Fibroblast of lung (primary cell): ENCODE results near the gene ZNF614. TPM values are rescaled to one million over a fixed set of nuclear protein-coding genes. Genes with fewer than 3 reads are reported as not detected.
"Not testable (repeated sequence)": the region's sequence is repeated elsewhere in the genome, so short reads cannot be mapped to it uniquely, and the experiment has no call there.

ENCODE experiments used
- DNase-seq, 2 donors: peaks; one replicate each; pipeline versions ENCODE4 v3.0.0 to v3.0.0-alpha.2; 2010; ENCODE audit warnings: low read depth in 2 of 2
- H2AFZ ChIP-seq: 2 replicates; pipeline ENCODE4 v1.5.1; 2012; ENCODE audit warnings: low read length, control low read depth, inconsistent platforms
- H3K27ac ChIP-seq: 2 replicates; pipeline ENCODE4 v1.5.1; 2011; ENCODE audit warnings: low read length, control low read depth; ENCODE audit not compliant: insufficient read depth
- H3K27me3 ChIP-seq: 2 replicates; pipeline ENCODE4 v1.5.1; 2011; ENCODE audit warnings: mild to moderate bottlenecking, low read length; ENCODE audit not compliant: control insufficient read depth, insufficient read depth
- H3K36me3 ChIP-seq: 2 replicates; pipeline ENCODE4 v1.5.1; 2011; ENCODE audit warnings: low read length; ENCODE audit not compliant: control insufficient read depth, insufficient read depth
- H3K4me1 ChIP-seq: 2 replicates; pipeline ENCODE4 v1.5.1; 2011; ENCODE audit warnings: low read length; ENCODE audit not compliant: control insufficient read depth, insufficient read depth; ENCODE audit errors: extremely low read depth
- H3K4me2 ChIP-seq: 2 replicates; pipeline ENCODE4 v1.5.1; 2011; ENCODE audit warnings: low read length, control low read depth; ENCODE audit not compliant: insufficient read depth; ENCODE audit errors: extremely low read depth
- H3K4me3 ChIP-seq, 4 experiments: fragments of 200-600 bp in 1 of 4; sonication (generic) in 1 of 4; replicated peaks in 1 of 4; 2 replicates each; pipeline ENCODE4 v1.5.1; 2011 to 2016; ENCODE audit warnings: low read length in 4 of 4, low read depth in 3 of 4, mild to moderate bottlenecking in 3 of 4, control low read depth in 2 of 4, inconsistent platforms in 1 of 4, mixed read lengths in 1 of 4; ENCODE audit not compliant: insufficient read depth in 1 of 4; ENCODE audit errors: control extremely low read depth in 1 of 4
- H3K79me2 ChIP-seq: 2 replicates; pipeline ENCODE4 v1.5.1; 2012; ENCODE audit warnings: mild to moderate bottlenecking, low read length, inconsistent platforms; ENCODE audit not compliant: control insufficient read depth, insufficient read depth
- H3K9ac ChIP-seq: 2 replicates; pipeline ENCODE4 v1.5.1; 2011; ENCODE audit warnings: mild to moderate bottlenecking, low read length, control low read depth; ENCODE audit not compliant: insufficient read depth
- H3K9me3 ChIP-seq: 2 replicates; pipeline ENCODE4 v1.5.1; 2012; ENCODE audit warnings: low read depth, low read length; ENCODE audit not compliant: control insufficient read depth, insufficient read depth
- H4K20me1 ChIP-seq: 2 replicates; pipeline ENCODE4 v1.5.1; 2011; ENCODE audit warnings: low read length; ENCODE audit not compliant: control insufficient read depth, insufficient read depth; ENCODE audit errors: extremely low read depth
- EZH2 ChIP-seq: IDR thresholded peaks from 2 replicates; pipeline ENCODE4 v1.5.1; 2012; ENCODE audit warnings: low read length, control low read depth, mild to moderate bottlenecking; ENCODE audit errors: missing control alignments
- polyA plus RNA-seq, 2 donors: library from polyadenylated mRNA; depleted of rRNA in 1 of 2; stranded (reverse) in 1 of 2; unstranded in 1 of 2; fragments of >200 nt; gene quantifications; 2 replicates each; pipeline ENCODE4 v1.2.1, GENCODE V29; 2011 to 2012; ENCODE audit warnings: missing spikeins in 1 of 2
- total RNA-seq: library from RNA; depleted of rRNA; stranded (reverse); fragments of >200 nt; gene quantifications from 2 replicates; pipeline ENCODE4 v1.2.1, GENCODE V29; 2014
- TF ChIP-seq, protein P1 (sequence below), 2 donors: IDR thresholded peaks in 1 of 2; conservative IDR thresholded peaks in 1 of 2; 1 replicate in 1 of 2; 2 replicates in 1 of 2; pipeline ENCODE4 v1.5.1; 2011 to 2012; ENCODE audit warnings: low read length in 2 of 2, control low read depth in 1 of 2, inconsistent platforms in 1 of 2, low read depth in 1 of 2, mild to moderate bottlenecking in 1 of 2

The ZNF614 gene
- total and polyA plus RNA-seq, 2 donors (not counting 1 experiment from before 2014, with no cell fraction given) = 7.2 to 9.2 TPM

DNA sequence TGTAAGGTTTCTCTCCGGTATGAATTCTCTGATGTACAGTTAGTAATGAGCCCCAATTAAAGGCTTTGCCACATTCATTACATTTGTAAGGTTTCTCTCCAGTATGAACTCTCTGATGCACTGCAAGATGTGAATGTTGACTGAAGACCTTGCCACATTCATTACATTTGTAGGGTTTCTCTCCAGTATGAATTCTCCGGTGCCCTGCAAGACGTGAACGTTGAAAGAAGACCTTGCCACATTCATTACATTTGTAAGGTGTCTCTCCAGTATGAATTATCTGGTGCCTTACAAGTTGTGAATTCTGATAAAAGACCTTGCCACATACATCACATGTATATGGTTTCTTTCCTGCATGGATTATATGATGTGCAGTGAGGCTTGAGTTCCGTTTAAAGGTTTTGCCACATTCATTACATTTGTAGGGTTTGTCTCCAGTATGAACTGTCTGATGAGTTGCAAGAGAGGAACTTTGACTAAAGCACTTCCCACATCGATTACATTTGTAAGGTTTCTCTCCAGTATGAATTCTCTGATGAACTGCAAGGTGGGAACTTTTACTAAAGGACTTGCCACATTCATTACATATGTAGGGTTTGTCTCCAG is 38.2 kb upstream of the ZNF614 start:
- H4K20me1 ChIP-seq = no peaks in the 10 kb centered on the region
- TF ChIP-seq, protein P1, sequence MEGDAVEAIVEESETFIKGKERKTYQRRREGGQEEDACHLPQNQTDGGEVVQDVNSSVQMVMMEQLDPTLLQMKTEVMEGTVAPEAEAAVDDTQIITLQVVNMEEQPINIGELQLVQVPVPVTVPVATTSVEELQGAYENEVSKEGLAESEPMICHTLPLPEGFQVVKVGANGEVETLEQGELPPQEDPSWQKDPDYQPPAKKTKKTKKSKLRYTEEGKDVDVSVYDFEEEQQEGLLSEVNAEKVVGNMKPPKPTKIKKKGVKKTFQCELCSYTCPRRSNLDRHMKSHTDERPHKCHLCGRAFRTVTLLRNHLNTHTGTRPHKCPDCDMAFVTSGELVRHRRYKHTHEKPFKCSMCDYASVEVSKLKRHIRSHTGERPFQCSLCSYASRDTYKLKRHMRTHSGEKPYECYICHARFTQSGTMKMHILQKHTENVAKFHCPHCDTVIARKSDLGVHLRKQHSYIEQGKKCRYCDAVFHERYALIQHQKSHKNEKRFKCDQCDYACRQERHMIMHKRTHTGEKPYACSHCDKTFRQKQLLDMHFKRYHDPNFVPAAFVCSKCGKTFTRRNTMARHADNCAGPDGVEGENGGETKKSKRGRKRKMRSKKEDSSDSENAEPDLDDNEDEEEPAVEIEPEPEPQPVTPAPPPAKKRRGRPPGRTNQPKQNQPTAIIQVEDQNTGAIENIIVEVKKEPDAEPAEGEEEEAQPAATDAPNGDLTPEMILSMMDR (conservative IDR thresholded peaks at IDR 0.05 in 1 of 2, IDR thresholded peaks at IDR 0.05 in 1 of 2; ENCODE audit: low read depth in 1 of 2, low read length in 2 of 2) = no peak
- no peak for TF ChIP-seq EZH2
- H3K79me2 ChIP-seq = no peaks in the 10 kb centered on the region
- peaks cover 6% of the 10 kb centered on the region for H3K36me3 ChIP-seq
- no peaks in the 10 kb centered on the region for H3K4me1 ChIP-seq
- no peak for DNase-seq
- H3K27me3 ChIP-seq = no peaks in the 10 kb centered on the region
- H2AFZ ChIP-seq = no peak overlapping the region
- peaks cover 9% of the 10 kb centered on the region for H3K9me3 ChIP-seq
- H3K4me3 ChIP-seq = no peak overlapping the region
- no peak overlapping the region for H3K4me2 ChIP-seq
- H3K9ac ChIP-seq = no peak overlapping the region
- H3K27ac ChIP-seq = no peak overlapping the region

DNA sequence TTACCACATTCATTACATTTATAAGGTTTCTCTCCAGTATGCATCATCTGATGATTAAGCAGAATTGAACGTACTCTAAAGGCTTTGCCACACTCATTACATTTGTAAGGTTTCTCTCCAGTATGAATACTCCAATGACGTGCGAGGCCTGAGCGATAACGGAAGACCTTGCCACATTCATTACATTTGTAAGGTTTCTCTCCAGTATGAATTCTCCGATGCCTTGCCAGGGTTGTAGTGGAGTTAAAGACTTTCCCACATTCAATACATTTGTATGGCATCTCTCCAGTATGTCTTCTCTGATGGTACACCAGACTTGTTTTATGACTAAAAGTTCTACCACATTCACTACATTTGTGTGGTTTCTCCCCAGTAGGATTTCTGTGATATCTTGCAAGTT is 37.2 kb upstream of the ZNF614 start:
- no peak overlapping the region for H3K27ac ChIP-seq
- H3K4me3 ChIP-seq = no peak overlapping the region
- DNase-seq = no peak
- no peaks in the 10 kb centered on the region for H4K20me1 ChIP-seq
- no peak overlapping the region for H3K9ac ChIP-seq
- no peak overlapping the region for H2AFZ ChIP-seq
- no peaks in the 10 kb centered on the region for H3K4me1 ChIP-seq
- H3K79me2 ChIP-seq = no peaks in the 10 kb centered on the region
- H3K9me3 ChIP-seq = peaks cover 9% of the 10 kb centered on the region
- no peak overlapping the region for H3K4me2 ChIP-seq
- H3K36me3 ChIP-seq = peaks cover 6% of the 10 kb centered on the region
- H3K27me3 ChIP-seq = no peaks in the 10 kb centered on the region
- TF ChIP-seq, protein P1 (conservative IDR thresholded peaks at IDR 0.05 in 1 of 2, IDR thresholded peaks at IDR 0.05 in 1 of 2; ENCODE audit: low read depth in 1 of 2, low read length in 2 of 2) = no peak
- no peak for TF ChIP-seq EZH2

DNA sequence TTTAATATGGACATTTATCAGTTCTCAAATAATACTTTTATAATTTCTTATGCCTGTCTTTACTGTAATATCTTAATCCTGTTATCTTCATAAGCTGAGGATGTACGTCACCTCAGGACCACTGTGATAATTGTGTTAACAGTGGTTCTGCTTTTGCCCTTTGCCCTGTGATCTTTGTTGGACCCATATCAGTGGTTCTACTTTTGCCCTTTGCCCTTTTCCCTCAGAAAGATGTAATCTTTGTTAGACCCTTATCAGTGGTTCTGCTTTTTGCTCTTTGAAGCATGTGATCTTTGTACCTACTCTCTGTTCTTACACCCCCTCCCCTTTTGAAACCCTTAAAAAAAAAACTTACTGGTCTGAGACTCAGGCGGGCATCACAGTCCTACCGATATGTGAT is 28.3 kb upstream of the ZNF614 start:
- DNase-seq, H3K4me3 ChIP-seq: not testable (repeated sequence)

DNA sequence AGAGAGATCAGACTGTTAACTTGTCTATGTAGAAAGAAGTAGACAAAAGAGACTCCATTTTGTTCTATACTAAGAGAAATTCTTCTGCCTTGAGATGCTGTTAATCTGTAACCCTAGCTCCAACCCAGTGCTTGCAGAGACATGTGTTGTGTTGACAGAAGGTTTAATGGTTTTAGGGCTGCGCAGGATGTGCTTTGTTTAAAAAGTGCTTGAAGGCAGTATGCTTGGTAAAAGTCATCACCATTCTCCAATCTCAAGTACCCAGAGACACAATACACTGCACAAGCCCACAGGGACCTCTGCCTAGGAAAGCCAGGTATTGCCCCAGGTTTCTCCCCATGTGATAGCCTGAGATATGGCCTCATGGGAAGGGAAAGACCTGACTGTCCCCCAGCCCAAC is 23.6 kb upstream of the ZNF614 start:
- not testable (repeated sequence) for H3K4me1 ChIP-seq, H3K27ac ChIP-seq, H2AFZ ChIP-seq, H4K20me1 ChIP-seq, H3K9ac ChIP-seq, H3K4me3 ChIP-seq, H3K79me2 ChIP-seq, H3K9me3 ChIP-seq, H3K27me3 ChIP-seq, H3K4me2 ChIP-seq, H3K36me3 ChIP-seq, DNase-seq

More for the DNA sequence above, 28.3 kb upstream of the ZNF614 start:
- H3K9ac ChIP-seq, H3K27ac ChIP-seq, H3K4me1 ChIP-seq, H3K27me3 ChIP-seq, H2AFZ ChIP-seq, H3K79me2 ChIP-seq, H3K36me3 ChIP-seq, H3K4me2 ChIP-seq, H3K9me3 ChIP-seq, H4K20me1 ChIP-seq: not testable (repeated sequence)
